Measurements from ENCODE around the gene NAPEPLD. TPM values are rescaled to one million over a fixed set of nuclear protein-coding genes. Genes with fewer than 3 reads are reported as not detected.

The NAPEPLD gene
- total and polyA plus RNA-seq, 2 donors (not counting 3 experiments of a cell fraction or from before 2014, with no cell fraction given): 2.6 to 6.7 TPM

GRCh38 chr7:103140061-103140460 lies 8.8 kb downstream of the NAPEPLD start:
- H3K9me3 ChIP-seq (replicated peaks; ENCODE audit: control insufficient read depth, insufficient read depth, low read length): no peaks in the 10 kb centered on the region
- TF ChIP-seq, protein P1, sequence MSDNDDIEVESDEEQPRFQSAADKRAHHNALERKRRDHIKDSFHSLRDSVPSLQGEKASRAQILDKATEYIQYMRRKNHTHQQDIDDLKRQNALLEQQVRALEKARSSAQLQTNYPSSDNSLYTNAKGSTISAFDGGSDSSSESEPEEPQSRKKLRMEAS (IDR thresholded peaks at IDR 0.05; ENCODE audit: insufficient read depth, insufficient read length): no peak
- no peak for TF ChIP-seq GATA2 (IDR thresholded peaks at IDR 0.05; ENCODE audit: insufficient read depth, insufficient read length, low read depth, low read length)
- TF ChIP-seq JUN (IDR thresholded peaks at IDR 0.05; ENCODE audit: borderline replicate concordance, insufficient read depth, insufficient read length, low read depth): no peak
- TF ChIP-seq, protein P2, sequence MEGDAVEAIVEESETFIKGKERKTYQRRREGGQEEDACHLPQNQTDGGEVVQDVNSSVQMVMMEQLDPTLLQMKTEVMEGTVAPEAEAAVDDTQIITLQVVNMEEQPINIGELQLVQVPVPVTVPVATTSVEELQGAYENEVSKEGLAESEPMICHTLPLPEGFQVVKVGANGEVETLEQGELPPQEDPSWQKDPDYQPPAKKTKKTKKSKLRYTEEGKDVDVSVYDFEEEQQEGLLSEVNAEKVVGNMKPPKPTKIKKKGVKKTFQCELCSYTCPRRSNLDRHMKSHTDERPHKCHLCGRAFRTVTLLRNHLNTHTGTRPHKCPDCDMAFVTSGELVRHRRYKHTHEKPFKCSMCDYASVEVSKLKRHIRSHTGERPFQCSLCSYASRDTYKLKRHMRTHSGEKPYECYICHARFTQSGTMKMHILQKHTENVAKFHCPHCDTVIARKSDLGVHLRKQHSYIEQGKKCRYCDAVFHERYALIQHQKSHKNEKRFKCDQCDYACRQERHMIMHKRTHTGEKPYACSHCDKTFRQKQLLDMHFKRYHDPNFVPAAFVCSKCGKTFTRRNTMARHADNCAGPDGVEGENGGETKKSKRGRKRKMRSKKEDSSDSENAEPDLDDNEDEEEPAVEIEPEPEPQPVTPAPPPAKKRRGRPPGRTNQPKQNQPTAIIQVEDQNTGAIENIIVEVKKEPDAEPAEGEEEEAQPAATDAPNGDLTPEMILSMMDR (IDR thresholded peaks at IDR 0.05; ENCODE audit: extremely low read depth in 1 of 2, insufficient read depth in 1 of 2, low read depth in 1 of 2, low read length in 2 of 2): no peak
- dilution Hi-C loops (cut with MboI; ENCODE audit: extremely low pct_ligation_motif_present, low sequenced_read_pairs) (no loop called here), intact Hi-C loops (cut with micrococcal nuclease) (no loop called here)
- H3K36me3 ChIP-seq (ENCODE audit: control insufficient read depth in 2 of 2, extremely low read depth in 1 of 2, insufficient read depth in 2 of 2, low read length in 2 of 2): no peaks in the 10 kb centered on the region
- H3K9me1 ChIP-seq (replicated peaks; ENCODE audit: control insufficient read depth, extremely low read depth, insufficient read depth, low read length): no peaks in the 10 kb centered on the region
- no peak overlapping the region for H3K27ac ChIP-seq (ENCODE audit: insufficient read depth, low read depth, low read length)
- no peaks in the 10 kb centered on the region for H4K20me1 ChIP-seq (replicated peaks; ENCODE audit: control insufficient read depth, extremely low read depth, insufficient read depth, low read length)
- DNase-seq (ENCODE audit: low read depth, low spot score) (no peak), FAIRE-seq (no peak)
- POLR2A ChIA-PET: no interaction called here
- H3K4me3 ChIP-seq (replicated peaks in 1 of 3; ENCODE audit: insufficient read depth in 1 of 3, low read depth in 1 of 3, low read length in 3 of 3): no peak overlapping the region
- no peak overlapping the region for H3K4me2 ChIP-seq (ENCODE audit: insufficient read depth, low read length)
- H3K9ac ChIP-seq (replicated peaks; ENCODE audit: extremely low read depth, insufficient read depth, low read length): no peak overlapping the region
- peaks cover 9% of the 10 kb centered on the region for H3K79me2 ChIP-seq (ENCODE audit: control insufficient read depth, insufficient read depth, low read length)
- no peak overlapping the region for H2AFZ ChIP-seq (ENCODE audit: low read depth, low read length)
- peaks cover 10% of the 10 kb centered on the region for H3K4me1 ChIP-seq (ENCODE audit: control insufficient read depth, extremely low read depth, insufficient read depth, low read length)
- no TSS peak for BruUV-seq (replicated peaks)
- H3K27me3 ChIP-seq (ENCODE audit: control insufficient read depth in 2 of 2, insufficient read depth in 2 of 2, low read length in 2 of 2): no peaks in the 10 kb centered on the region
- CTCF ChIA-PET: interaction anchor here (0.8 to 1.2 kb wide), 2 partner anchors 10 to 19 kb away, joined by 3 read pairs; no protein-coding TSS in a partner anchor

Measured in endothelial cell of umbilical vein (primary cell).